GM12801 (cell line): ENCODE measurements around the gene MRRF.

ENCODE experiments used
- CTCF ChIP-seq: IDR thresholded peaks from one replicate; pipeline ENCODE4 v1.5.1; 2011; ENCODE audit warnings: control low read depth; ENCODE audit not compliant: insufficient read length; ENCODE audit errors: extremely low read depth

The MRRF gene

GRCh38 chr9:122372856-122373845, 108.5 kb downstream of the MRRF start:
- no peak for TF ChIP-seq CTCF

- TF ChIP-seq CTCF, result no peak
These were observed 110.3 kb downstream of the MRRF start for GRCh38 chr9:122374885-122375420.

GRCh38 chr9:122376796-122377195, 112.1 kb downstream of the MRRF start:
- no peak for TF ChIP-seq CTCF

GRCh38 chr9:122377241-122378164, 112.8 kb downstream of the MRRF start:
- no peak for TF ChIP-seq CTCF

- no peak for TF ChIP-seq CTCF
These were observed 113.6 kb downstream of the MRRF start for GRCh38 chr9:122378236-122378635.

- TF ChIP-seq CTCF, result no peak
These were observed 114.7 kb downstream of the MRRF start for GRCh38 chr9:122379340-122379739.

- no peak for TF ChIP-seq CTCF
These were observed 115.6 kb downstream of the MRRF start for GRCh38 chr9:122380293-122380692.
